HepG2 (cell line): ENCODE data around the gene PRKAR1B. TPM values are rescaled to one million over a fixed set of nuclear protein-coding genes. Genes with fewer than 3 reads are reported as not detected.

ENCODE experiments used
- ATAC-seq: fragments of 200-7000 bp; cut with Tn5 transposase; 3 replicates; pipeline ENCODE4 v1.9.1; 2020; ENCODE audit warnings: mild to moderate bottlenecking, moderate library complexity
- BruUV-seq: library from RNA; stranded (reverse); fragments of 400-500 nt; replicated peaks from 2 replicates; lab custom pipeline; 2021; lab: Mats Ljungman, UMichigan
- CTCF ChIA-PET: fragments of 300-600 bp; formaldehyde crosslinking; extraction: SDS; loops from one replicate; lab custom pipeline; 2021; ENCODE audit warnings: low total read pairs, inconsistent platforms, low intra/inter-chr PET ratio; lab: Yijun Ruan, JAX
- POLR2A ChIA-PET: fragments of 350-600 bp; sonication (Branson Sonifier 250); formaldehyde crosslinking; loops from one replicate; lab custom pipeline; 2020; ENCODE audit warnings: antibody characterized with exemption, inconsistent platforms; lab: Yijun Ruan, JAX
- DNase-seq: peaks from one replicate; pipeline ENCODE4 v3.0.0-alpha.2; 2015; ENCODE audit warnings: low spot score
- FAIRE-seq: peaks from 3 replicates; lab custom pipeline; 2011; peaks lifted over from hg19 to GRCh38; lab: Jason Lieb, UNC
- H2AFZ ChIP-seq: one replicate; pipeline ENCODE4 v1.6.1; 2011; ENCODE audit warnings: low read length, inconsistent platforms
- H3K27ac ChIP-seq: fragments of 300-600 bp; 3 replicates; pipeline ENCODE4 v1.8.0; 2011; ENCODE audit warnings: mixed run types, mild to moderate bottlenecking, mixed read lengths, low read length, inconsistent platforms; ENCODE audit not compliant: insufficient read depth; ENCODE audit errors: extremely low read length
- H3K27me3 ChIP-seq, 2 experiments: fragments of 200-600 bp in 1 of 2; 2 replicates in 1 of 2; 3 replicates in 1 of 2; pipeline versions ENCODE4 v1.6.0 to v1.8.0; 2011; ENCODE audit warnings: low read length in 2 of 2, mild to moderate bottlenecking in 2 of 2, moderate library complexity in 2 of 2, inconsistent platforms in 1 of 2; ENCODE audit not compliant: insufficient read depth in 2 of 2, control insufficient read depth in 1 of 2
- H3K36me3 ChIP-seq, 2 experiments: fragments of 200-600 bp in 1 of 2; replicated peaks in 1 of 2; 2 replicates in 1 of 2; 3 replicates in 1 of 2; pipeline versions ENCODE4 v1.5.1 to v1.8.0; 2011; ENCODE audit warnings: low read length in 2 of 2, inconsistent platforms in 1 of 2; ENCODE audit not compliant: insufficient read depth in 2 of 2, control insufficient read depth in 1 of 2
- H3K4me1 ChIP-seq: 2 replicates; pipeline ENCODE4 v1.5.1; 2012; ENCODE audit warnings: low read length, inconsistent platforms; ENCODE audit not compliant: insufficient read depth
- H3K4me2 ChIP-seq: 2 replicates; pipeline ENCODE4 v1.6.0; 2011; ENCODE audit warnings: low read depth, low read length, inconsistent platforms
- H3K4me3 ChIP-seq, 3 experiments: fragments of 200-600 bp in 1 of 3; sonication (generic), shearing (Covaris generic) in 1 of 3; replicated peaks in 1 of 3; 2 replicates each; pipeline ENCODE4 v1.5.1; 2011 to 2016; ENCODE audit warnings: low read length in 3 of 3, inconsistent platforms in 2 of 3, low read depth in 2 of 3, mild to moderate bottlenecking in 2 of 3, control low read depth in 1 of 3, mixed read lengths in 1 of 3; ENCODE audit not compliant: insufficient read depth in 1 of 3
- H3K79me2 ChIP-seq: one replicate; pipeline ENCODE4 v1.6.1; 2011; ENCODE audit warnings: low read length, inconsistent platforms; ENCODE audit not compliant: insufficient read depth
- H3K9ac ChIP-seq: 2 replicates; pipeline ENCODE4 v1.6.0; 2011; ENCODE audit warnings: mild to moderate bottlenecking, low read depth, low read length, inconsistent platforms; ENCODE audit not compliant: insufficient read depth
- H3K9me3 ChIP-seq: 2 replicates; pipeline ENCODE4 v1.5.1; 2012; ENCODE audit warnings: mild to moderate bottlenecking, low read length
- H4K20me1 ChIP-seq: 2 replicates; pipeline ENCODE4 v1.6.0; 2011; ENCODE audit warnings: inconsistent platforms, mild to moderate bottlenecking, low read length, moderate library complexity; ENCODE audit not compliant: insufficient read depth
- ELF3 ChIP-seq: IDR thresholded peaks from 2 replicates; pipeline ENCODE4 v1.6.1; 2016; ENCODE audit warnings: missing genetic modification reagents, missing compliant biosample characterization
- GABPA ChIP-seq, 2 experiments: IDR thresholded peaks; 2 replicates each; pipeline ENCODE4 v1.6.1; 2011 to 2016; ENCODE audit warnings: low read depth in 2 of 2, low read length in 1 of 2, missing biosample characterization in 1 of 2, missing genetic modification characterization in 1 of 2
- HCFC1 ChIP-seq: fragments of 150-350 bp; IDR thresholded peaks from 2 replicates; pipeline ENCODE4 v1.6.1; 2014; ENCODE audit warnings: low read depth, low read length
- HIC2 ChIP-seq: sonication (generic); formaldehyde crosslinking; IDR thresholded peaks from 2 replicates; pipeline ENCODE4 v1.9.0; 2022; ENCODE audit warnings: low read depth, missing genetic modification reagents
- KAT8 ChIP-seq: IDR thresholded peaks from 2 replicates; pipeline ENCODE4 v1.6.1; 2016; ENCODE audit warnings: missing genetic modification reagents, missing compliant biosample characterization
- KLF11 ChIP-seq: IDR thresholded peaks from 2 replicates; pipeline ENCODE4 v1.6.1; 2016; ENCODE audit warnings: missing compliant biosample characterization
- NR2F6 ChIP-seq, 2 experiments: IDR thresholded peaks; 2 replicates each; pipeline ENCODE4 v1.6.1; 2016; ENCODE audit warnings: antibody characterized with exemption in 1 of 2, mild to moderate bottlenecking in 1 of 2
- PLSCR1 ChIP-seq: sonication (generic); formaldehyde crosslinking; IDR thresholded peaks from 2 replicates; pipeline ENCODE4 v1.5.0; 2020; ENCODE audit warnings: missing genetic modification reagents, mild to moderate bottlenecking, borderline replicate concordance
- TIGD3 ChIP-seq: sonication (generic); formaldehyde crosslinking; IDR thresholded peaks from 2 replicates; pipeline ENCODE4 v1.5.1; 2020; ENCODE audit warnings: mild to moderate bottlenecking, missing genetic modification reagents, borderline replicate concordance
- TRIM24 ChIP-seq: sonication (generic); formaldehyde crosslinking; IDR thresholded peaks from 2 replicates; pipeline ENCODE4 v1.8.0; 2022; ENCODE audit warnings: mild to moderate bottlenecking, missing genetic modification reagents
- ZNF552 ChIP-seq: sonication (generic); formaldehyde crosslinking; IDR thresholded peaks from 2 replicates; pipeline ENCODE4 v1.9.0; 2022; ENCODE audit warnings: missing genetic modification reagents, mild to moderate bottlenecking, borderline replicate concordance
- ZNF646 ChIP-seq: sonication (generic); formaldehyde crosslinking; IDR thresholded peaks from 2 replicates; pipeline ENCODE4 v1.9.0; 2021; ENCODE audit warnings: mild to moderate bottlenecking, missing genetic modification reagents
- ZNF772 ChIP-seq: sonication (generic); formaldehyde crosslinking; IDR thresholded peaks from 2 replicates; pipeline ENCODE4 v1.5.0; 2020; ENCODE audit warnings: mild to moderate bottlenecking, missing genetic modification reagents
- WGBS: methylation state at CpG from one replicate; pipeline ENCODE4 v1.1.6; 2017; ENCODE audit warnings: low lambda C conversion rate; 5-methylcytosine and 5-hydroxymethylcytosine counted together
- in situ Hi-C: cut with HindIII; loops from 2 replicates; pipeline ENCODE4 v1.10.0; 2017; ENCODE audit warnings: low pct_unique_long_range_greater_than_20kb; ENCODE audit not compliant: extremely low pct_ligation_motif_present
- intact Hi-C: fragments of 100-400 bp; cut with micrococcal nuclease; formaldehyde crosslinking; loops from one replicate; pipeline ENCODE4 v1.10.0; 2022; ENCODE audit not compliant: unreplicated experiment
- polyA plus RNA-seq, 8 experiments: library from polyadenylated mRNA; depleted of rRNA in 3 of 8; stranded (reverse) in 7 of 8; unstranded in 1 of 8; fragments of >200 nt; fragmentation: Illumina TruSeq in 4 of 8; extraction: Trizol in 4 of 8; gene quantifications; 2 replicates each; pipeline versions ENCODE4 v1.2.1 to v1.2.3, GENCODE V29; 2011 to 2016; ENCODE audit warnings: low read depth in 4 of 8, missing spikeins in 1 of 8, mixed read lengths in 1 of 8; ENCODE audit not compliant: insufficient read depth in 1 of 8
- total RNA-seq, 5 experiments: library from RNA; depleted of rRNA; stranded (reverse); fragments of >200 nt; fragmentation: Illumina TruSeq; extraction: Trizol; gene quantifications; 2 replicates each; pipeline ENCODE4 v1.2.3, GENCODE V29; 2016; ENCODE audit warnings: low read depth in 1 of 5

Gene PRKAR1B
- total and polyA plus RNA-seq, 2 of the 13 experiments (the other 11 are each of a cell fraction or from before 2014, with no cell fraction given), result 7.9 to 28.2 TPM

- no peak for FAIRE-seq
- Histone ChIP-seq H3K79me2 (no peaks in the 10 kb centered on the region), H3K9ac (no peak overlapping the region), H3K4me3 (no peak overlapping the region), H3K27ac (no peak overlapping the region), H2AFZ (no peak overlapping the region), H4K20me1 (no peaks in the 10 kb centered on the region), H3K4me2 (no peak overlapping the region), H3K27me3 (no peaks in the 10 kb centered on the region), H3K4me1 (no peaks in the 10 kb centered on the region), H3K36me3 (0 out of 5 replicates have a peak, but pooled peaks cover 0 to 4% of the 10 kb centered on the region in 2 experiments), H3K9me3 (no peaks in the 10 kb centered on the region)
- DNase-seq, result no peak
- WGBS, result 97% methylated on average over 28 of the region's 39 CpGs
- intact Hi-C loops (no loop called here), in situ Hi-C loops (loop anchor here (10.0 kb wide), 1 partner anchor 307 kb away; no protein-coding TSS in a partner anchor)
- BruUV-seq, result no TSS peak
- ATAC-seq, result no peak
- ChIA-PET POLR2A (no interaction called here), CTCF (no interaction called here)
- no peak for TF ChIP-seq ZNF772 (CRISPR knock-in tag)
- no peak for TF ChIP-seq KLF11 (CRISPR knock-in tag)
- no peak for TF ChIP-seq KAT8 (CRISPR knock-in tag)
- TF ChIP-seq TRIM24 (CRISPR knock-in tag), result no peak
- TF ChIP-seq TIGD3, result no peak
- no peak for TF ChIP-seq NR2F6 (IDR thresholded peaks at IDR 0.05)
- no peak for TF ChIP-seq NR2F6 (CRISPR knock-in tag; IDR thresholded peaks at IDR 0.05)
- no peak for TF ChIP-seq ELF3 (CRISPR knock-in tag)
- TF ChIP-seq HCFC1, result no peak
- TF ChIP-seq PLSCR1, result no peak
- TF ChIP-seq GABPA (IDR thresholded peaks at IDR 0.05; ENCODE audit: low read depth, low read length), result no peak
- no peak for TF ChIP-seq GABPA (CRISPR knock-in tag; IDR thresholded peaks at IDR 0.05; ENCODE audit: low read depth)
- TF ChIP-seq ZNF552, result no peak
- no peak for TF ChIP-seq ZNF646 (CRISPR knock-in tag)
- TF ChIP-seq HIC2 (CRISPR knock-in tag), result no peak
Measured at GRCh38 chr7:631964-632830, 94.9 kb downstream of the PRKAR1B start.
